Glomerular endothelial cell (primary cell): ENCODE results near the gene STIM2. TPM values are rescaled to one million over a fixed set of nuclear protein-coding genes. Genes with fewer than 3 reads are reported as not detected.
"Not testable (repeated sequence)": the region's sequence is repeated elsewhere in the genome, so short reads cannot be mapped to it uniquely, and the experiment has no call there.

ENCODE experiments used
- DNase-seq: peaks from one replicate; pipeline ENCODE4 v3.0.0-alpha.2; 2011; ENCODE audit warnings: low read depth, low spot score; ENCODE audit errors: extremely low read depth
- total RNA-seq: library from RNA; depleted of rRNA; stranded (reverse); fragments of >200 nt; gene quantifications from 2 replicates; pipeline ENCODE4 v1.2.3, GENCODE V29; 2015

The STIM2 gene
- total RNA-seq, 1 donor from 2014 or later, result 12.2 TPM

GRCh38 chr4:27022963-27023362, 162.3 kb downstream of the STIM2 start:
- no peak for DNase-seq

- no peak for DNase-seq
Measured at GRCh38 chr4:27023366-27023765, 162.7 kb downstream of the STIM2 start.

GRCh38 chr4:27024805-27025204, 164.2 kb downstream of the STIM2 start:
- DNase-seq, result no peak

- no peak for DNase-seq
Measured at GRCh38 chr4:27027428-27027827, 166.8 kb downstream of the STIM2 start.

- DNase-seq, result not testable (repeated sequence)
Measured at GRCh38 chr4:27035127-27035526, 174.5 kb downstream of the STIM2 start.

- DNase-seq, result no peak
Measured at GRCh38 chr4:27040356-27040755, 179.7 kb downstream of the STIM2 start.

- DNase-seq, result no peak
Measured at GRCh38 chr4:27042411-27042810, 181.8 kb downstream of the STIM2 start.

GRCh38 chr4:27043200-27043599, 182.6 kb downstream of the STIM2 start:
- DNase-seq, result no peak

GRCh38 chr4:27046851-27047250, 186.2 kb downstream of the STIM2 start:
- no peak for DNase-seq

- no peak for DNase-seq
Measured at GRCh38 chr4:27048429-27049238, 188.0 kb downstream of the STIM2 start.

- no peak for DNase-seq
Measured at GRCh38 chr4:27049239-27049829, 188.7 kb downstream of the STIM2 start.

GRCh38 chr4:27050731-27051130, 190.1 kb downstream of the STIM2 start:
- no peak for DNase-seq

GRCh38 chr4:27055221-27055760, 194.7 kb downstream of the STIM2 start:
- DNase-seq, result no peak

GRCh38 chr4:27056281-27056680, 195.6 kb downstream of the STIM2 start:
- DNase-seq, result no peak

- no peak for DNase-seq
Measured at GRCh38 chr4:27057053-27057452, 196.4 kb downstream of the STIM2 start.

- no peak for DNase-seq
Measured at GRCh38 chr4:27057662-27058061, 197.0 kb downstream of the STIM2 start.

- no peak for DNase-seq
Measured at GRCh38 chr4:27058819-27059406, 198.3 kb downstream of the STIM2 start.

- no peak for DNase-seq
Measured at GRCh38 chr4:27059446-27059845, 198.8 kb downstream of the STIM2 start.

GRCh38 chr4:27062256-27062655, 201.6 kb downstream of the STIM2 start:
- DNase-seq, result no peak

GRCh38 chr4:27066591-27066990, 205.9 kb downstream of the STIM2 start:
- no peak for DNase-seq

GRCh38 chr4:27068151-27068867, 207.7 kb downstream of the STIM2 start:
- no peak for DNase-seq
